Mucosa of gallbladder (tissue), 1 donor: ENCODE results near the gene CCDC194. TPM values are rescaled to one million over a fixed set of nuclear protein-coding genes. Genes with fewer than 3 reads are reported as not detected.

Experiments
- total RNA-seq: library from RNA; stranded (reverse); gene quantifications from one replicate; pipeline ENCODE4 v1.2.1, GENCODE V29; 2021
- donor health status: DM: no; HTN: no; CAD: no.

The CCDC194 gene
- total RNA-seq, 1 donor from 2014 or later = 1.0 TPM

Other genes with a start within 250 kb of the CCDC194 start
- gene USE1, start 178.8 kb downstream of the CCDC194 start, total RNA-seq = 28.0 TPM
- gene OCEL1, start 168.0 kb downstream of the CCDC194 start, total RNA-seq = 47.8 TPM
- 46.3 TPM for gene NR2F6, start 148.3 kb downstream of the CCDC194 start, total RNA-seq
- gene USHBP1, start 129.5 kb downstream of the CCDC194 start, total RNA-seq = 4.3 TPM
- 70.5 TPM for gene BABAM1, start 126.8 kb downstream of the CCDC194 start, total RNA-seq
- gene ANKLE1, start 112.3 kb downstream of the CCDC194 start, total RNA-seq = 0.83 TPM
- 20.1 TPM for gene ABHD8, start 90.8 kb downstream of the CCDC194 start, total RNA-seq
- gene MRPL34, start 88.3 kb downstream of the CCDC194 start, total RNA-seq = 102 TPM
- gene DDA1, start 84.6 kb downstream of the CCDC194 start, total RNA-seq = 37.9 TPM
- gene ANO8, start 59.3 kb downstream of the CCDC194 start, total RNA-seq = 33.2 TPM
- 24.7 TPM for gene GTPBP3, start 56.6 kb downstream of the CCDC194 start, total RNA-seq
- 166 TPM for gene PLVAP, start 16.9 kb downstream of the CCDC194 start, total RNA-seq
- gene BST2, start 11.4 kb upstream of the CCDC194 start, total RNA-seq = 90.6 TPM
- 61.2 TPM for gene MVB12A, start 25.9 kb upstream of the CCDC194 start, total RNA-seq
- 0.37 TPM for gene TMEM221, start 54.5 kb upstream of the CCDC194 start, total RNA-seq
- not detected for gene NXNL1, start 66.7 kb upstream of the CCDC194 start, total RNA-seq
- gene SLC27A1, start 76.3 kb upstream of the CCDC194 start, total RNA-seq = 37.1 TPM
- gene PGLS, start 117.5 kb upstream of the CCDC194 start, total RNA-seq = 93.0 TPM
- 71.1 TPM for gene COLGALT1, start 161.5 kb upstream of the CCDC194 start, total RNA-seq